Gastrocnemius medialis (tissue), 4 donors: Measurements from ENCODE around the gene SLC66A1.

ENCODE experiments used
- POLR2A ChIP-seq, 2 donors: fragments of 450-650 bp; IDR thresholded peaks; one replicate each; pipeline ENCODE4 v1.6.1; 2017; ENCODE audit warnings: antibody characterized with exemption in 2 of 2, mild to moderate bottlenecking in 2 of 2, moderate library complexity in 2 of 2
- TF ChIP-seq, protein P1 (sequence below), 5 experiments: fragments of 450-650 bp in 3 of 5; fragments of 200-600 bp in 2 of 5; sonication (generic) in 2 of 5; IDR thresholded peaks in 4 of 5; conservative IDR thresholded peaks in 1 of 5; 1 replicate in 4 of 5; 2 replicates in 1 of 5; pipeline ENCODE4 v1.5.1; 2016 to 2019; ENCODE audit warnings: antibody characterized with exemption in 5 of 5, mild to moderate bottlenecking in 3 of 5, moderate library complexity in 3 of 5

DNA sequence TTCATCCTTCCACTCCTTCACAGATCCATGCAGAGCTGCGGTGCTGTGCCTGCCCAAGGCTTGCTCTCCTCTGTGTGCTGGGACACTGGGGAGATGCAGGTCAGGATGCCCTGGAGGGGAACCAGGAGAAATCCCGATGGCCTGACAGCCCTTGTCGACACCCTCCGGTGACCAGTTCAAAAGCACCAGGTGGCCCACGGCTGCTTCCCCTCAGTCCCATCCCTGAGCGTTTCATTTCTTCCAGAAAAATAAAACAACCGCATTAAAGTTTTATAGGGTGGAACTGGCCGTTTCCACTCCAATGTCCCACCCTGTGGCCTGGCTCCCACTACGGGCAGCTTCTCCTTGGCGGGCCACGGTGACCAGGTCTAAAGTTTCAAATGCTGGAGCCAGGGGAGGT is 48.3 kb downstream of the SLC66A1 start:
- TF ChIP-seq, protein P1, sequence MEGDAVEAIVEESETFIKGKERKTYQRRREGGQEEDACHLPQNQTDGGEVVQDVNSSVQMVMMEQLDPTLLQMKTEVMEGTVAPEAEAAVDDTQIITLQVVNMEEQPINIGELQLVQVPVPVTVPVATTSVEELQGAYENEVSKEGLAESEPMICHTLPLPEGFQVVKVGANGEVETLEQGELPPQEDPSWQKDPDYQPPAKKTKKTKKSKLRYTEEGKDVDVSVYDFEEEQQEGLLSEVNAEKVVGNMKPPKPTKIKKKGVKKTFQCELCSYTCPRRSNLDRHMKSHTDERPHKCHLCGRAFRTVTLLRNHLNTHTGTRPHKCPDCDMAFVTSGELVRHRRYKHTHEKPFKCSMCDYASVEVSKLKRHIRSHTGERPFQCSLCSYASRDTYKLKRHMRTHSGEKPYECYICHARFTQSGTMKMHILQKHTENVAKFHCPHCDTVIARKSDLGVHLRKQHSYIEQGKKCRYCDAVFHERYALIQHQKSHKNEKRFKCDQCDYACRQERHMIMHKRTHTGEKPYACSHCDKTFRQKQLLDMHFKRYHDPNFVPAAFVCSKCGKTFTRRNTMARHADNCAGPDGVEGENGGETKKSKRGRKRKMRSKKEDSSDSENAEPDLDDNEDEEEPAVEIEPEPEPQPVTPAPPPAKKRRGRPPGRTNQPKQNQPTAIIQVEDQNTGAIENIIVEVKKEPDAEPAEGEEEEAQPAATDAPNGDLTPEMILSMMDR (IDR thresholded peaks at IDR 0.05 in 4 of 5, conservative IDR thresholded peaks at IDR 0.05 in 1 of 5) = no peak
- TF ChIP-seq POLR2A (IDR thresholded peaks at IDR 0.05) = no peak
